Loucy (cell line): ENCODE measurements around the gene IL17RE.

Experiments used
- EZH2phosphoT487 ChIP-seq: fragments of 200-600 bp; IDR thresholded peaks from 2 replicates; pipeline ENCODE4 v1.6.1; 2018; ENCODE audit warnings: antibody characterized with exemption, mild to moderate bottlenecking, moderate library complexity, borderline replicate concordance
- TF ChIP-seq, protein P1 (sequence below): fragments of 200-600 bp; sonication (generic); conservative IDR thresholded peaks from 2 replicates; pipeline ENCODE4 v1.5.1; 2014; ENCODE audit warnings: mild to moderate bottlenecking, antibody characterized with exemption, low read length

DNA sequence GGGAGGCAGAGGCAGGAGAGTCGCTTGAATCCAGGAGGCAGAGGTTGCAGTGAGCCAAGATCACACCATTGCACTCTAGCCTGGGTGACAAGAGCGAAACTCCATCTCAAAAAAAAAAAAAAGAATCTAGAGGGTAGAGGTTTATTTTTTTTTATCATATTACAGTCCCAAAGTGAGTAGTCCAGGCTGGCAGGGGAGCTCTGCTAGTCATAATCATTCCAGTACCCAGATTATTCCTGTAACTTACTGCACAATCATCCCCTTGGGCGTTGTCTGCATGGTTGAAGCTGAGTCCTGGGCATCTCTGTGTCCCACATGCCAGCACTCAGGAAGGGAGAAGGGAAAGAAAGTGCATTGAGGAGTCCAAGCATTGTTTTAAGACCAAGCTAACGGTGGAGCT is 39.5 kb downstream of the IL17RE start:
- TF ChIP-seq, protein P1, sequence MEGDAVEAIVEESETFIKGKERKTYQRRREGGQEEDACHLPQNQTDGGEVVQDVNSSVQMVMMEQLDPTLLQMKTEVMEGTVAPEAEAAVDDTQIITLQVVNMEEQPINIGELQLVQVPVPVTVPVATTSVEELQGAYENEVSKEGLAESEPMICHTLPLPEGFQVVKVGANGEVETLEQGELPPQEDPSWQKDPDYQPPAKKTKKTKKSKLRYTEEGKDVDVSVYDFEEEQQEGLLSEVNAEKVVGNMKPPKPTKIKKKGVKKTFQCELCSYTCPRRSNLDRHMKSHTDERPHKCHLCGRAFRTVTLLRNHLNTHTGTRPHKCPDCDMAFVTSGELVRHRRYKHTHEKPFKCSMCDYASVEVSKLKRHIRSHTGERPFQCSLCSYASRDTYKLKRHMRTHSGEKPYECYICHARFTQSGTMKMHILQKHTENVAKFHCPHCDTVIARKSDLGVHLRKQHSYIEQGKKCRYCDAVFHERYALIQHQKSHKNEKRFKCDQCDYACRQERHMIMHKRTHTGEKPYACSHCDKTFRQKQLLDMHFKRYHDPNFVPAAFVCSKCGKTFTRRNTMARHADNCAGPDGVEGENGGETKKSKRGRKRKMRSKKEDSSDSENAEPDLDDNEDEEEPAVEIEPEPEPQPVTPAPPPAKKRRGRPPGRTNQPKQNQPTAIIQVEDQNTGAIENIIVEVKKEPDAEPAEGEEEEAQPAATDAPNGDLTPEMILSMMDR = no peak
- TF ChIP-seq EZH2phosphoT487 = no peak
